Subcutaneous abdominal adipose tissue (tissue), 5 donors: ENCODE measurements around the gene FMN2.
"Not testable (repeated sequence)": the region's sequence is repeated elsewhere in the genome, so short reads cannot be mapped to it uniquely, and the experiment has no call there.

ENCODE experiments used
- H3K27ac ChIP-seq: one replicate; pipeline ENCODE4 v1.7.0; 2013; ENCODE audit warnings: low read depth, mild to moderate bottlenecking, inconsistent platforms, low read length, moderate library complexity
- H3K27me3 ChIP-seq, 5 donors: one replicate each; pipeline ENCODE4 v1.7.0; 2013; ENCODE audit warnings: low read length in 5 of 5, inconsistent platforms in 1 of 5; ENCODE audit not compliant: control insufficient read depth in 5 of 5, insufficient read depth in 4 of 5
- H3K36me3 ChIP-seq, 5 donors: one replicate each; pipeline ENCODE4 v1.7.0; 2013; ENCODE audit warnings: low read length in 5 of 5; ENCODE audit not compliant: control insufficient read depth in 5 of 5, insufficient read depth in 5 of 5
- H3K4me1 ChIP-seq, 5 donors: one replicate each; pipeline ENCODE4 v1.7.0; 2013; ENCODE audit warnings: low read length in 5 of 5, mild to moderate bottlenecking in 3 of 5, moderate library complexity in 1 of 5; ENCODE audit not compliant: control insufficient read depth in 5 of 5, insufficient read depth in 5 of 5
- H3K4me3 ChIP-seq, 5 donors: one replicate each; pipeline ENCODE4 v1.7.0; 2013; ENCODE audit warnings: low read length in 5 of 5, low read depth in 1 of 5
- H3K9ac ChIP-seq, 5 donors: one replicate each; pipeline ENCODE4 v1.7.0; 2013; ENCODE audit warnings: low read length in 5 of 5, mild to moderate bottlenecking in 4 of 5, moderate library complexity in 3 of 5
- H3K9me3 ChIP-seq, 5 donors: one replicate each; pipeline ENCODE4 v1.7.0; 2013; ENCODE audit warnings: low read length in 5 of 5; ENCODE audit not compliant: control insufficient read depth in 5 of 5
- donor health status: healthy.
- donor health status: healthy.
- donor health status: healthy.
- donor health status: healthy.
- donor health status: healthy.

The FMN2 gene

GRCh38 chr1:240415011-240415410 is 323.3 kb downstream of the FMN2 start:
- H3K36me3 ChIP-seq, H3K27ac ChIP-seq, H3K9ac ChIP-seq, H3K9me3 ChIP-seq, H3K4me3 ChIP-seq, H3K27me3 ChIP-seq: not testable (repeated sequence)
- H3K4me1 ChIP-seq, result peaks cover 0 to 10% (median 5%) of the 10 kb centered on the region in 5 donors

- Histone ChIP-seq H3K27me3 (no peaks in the 10 kb centered on the region), H3K4me3 (no peak overlapping the region), H3K9ac (no peak overlapping the region), H3K36me3 (no peaks in the 10 kb centered on the region), H3K9me3 (no peaks in the 10 kb centered on the region), H3K27ac (no peak overlapping the region), H3K4me1 (peaks cover 0 to 10% (median 5%) of the 10 kb centered on the region in 5 donors)
Observed at GRCh38 chr1:240415532-240415931, 323.8 kb downstream of the FMN2 start.

- Histone ChIP-seq H3K27me3 (no peaks in the 10 kb centered on the region), H3K9me3 (no peaks in the 10 kb centered on the region), H3K4me1 (peaks cover 0 to 10% (median 5%) of the 10 kb centered on the region in 5 donors), H3K4me3 (no peak overlapping the region), H3K9ac (no peak overlapping the region), H3K27ac (no peak overlapping the region), H3K36me3 (no peaks in the 10 kb centered on the region)
Observed at GRCh38 chr1:240417317-240417716, 325.6 kb downstream of the FMN2 start.

GRCh38 chr1:240420766-240421165 is 329.1 kb downstream of the FMN2 start:
- Histone ChIP-seq H3K27ac (no peak overlapping the region), H3K4me1 (no peaks in the 10 kb centered on the region), H3K36me3 (no peaks in the 10 kb centered on the region), H3K9me3 (no peaks in the 10 kb centered on the region), H3K4me3 (no peak overlapping the region), H3K27me3 (no peaks in the 10 kb centered on the region), H3K9ac (no peak overlapping the region)

GRCh38 chr1:240423246-240423924 is 331.7 kb downstream of the FMN2 start:
- Histone ChIP-seq H3K4me3 (no peak overlapping the region), H3K4me1 (no peaks in the 10 kb centered on the region), H3K36me3 (no peaks in the 10 kb centered on the region), H3K27me3 (no peaks in the 10 kb centered on the region), H3K27ac (no peak overlapping the region), H3K9me3 (no peaks in the 10 kb centered on the region), H3K9ac (no peak overlapping the region)

- no peak overlapping the region for H3K27ac ChIP-seq
- no peaks in the 10 kb centered on the region for H3K36me3 ChIP-seq
- no peaks in the 10 kb centered on the region for H3K27me3 ChIP-seq
- H3K4me3 ChIP-seq, result no peak overlapping the region
- H3K4me1 ChIP-seq, result no peaks in the 10 kb centered on the region
- no peaks in the 10 kb centered on the region for H3K9me3 ChIP-seq
- H3K9ac ChIP-seq, result no peak overlapping the region
Observed at GRCh38 chr1:240424740-240425464, 333.2 kb downstream of the FMN2 start.

- Histone ChIP-seq H3K27me3 (no peaks in the 10 kb centered on the region), H3K9ac (no peak overlapping the region), H3K4me1 (no peaks in the 10 kb centered on the region), H3K4me3 (no peak overlapping the region), H3K36me3 (no peaks in the 10 kb centered on the region), H3K9me3 (no peaks in the 10 kb centered on the region), H3K27ac (no peak overlapping the region)
Observed at GRCh38 chr1:240426051-240426450, 334.4 kb downstream of the FMN2 start.

GRCh38 chr1:240435996-240436566 is 344.4 kb downstream of the FMN2 start:
- no peak overlapping the region for H3K4me3 ChIP-seq
- H3K27ac ChIP-seq, result no peak overlapping the region
- no peaks in the 10 kb centered on the region for H3K9me3 ChIP-seq
- no peaks in the 10 kb centered on the region for H3K36me3 ChIP-seq
- H3K9ac ChIP-seq, result no peak overlapping the region
- no peaks in the 10 kb centered on the region for H3K27me3 ChIP-seq
- no peaks in the 10 kb centered on the region for H3K4me1 ChIP-seq

- Histone ChIP-seq H3K9me3 (no peaks in the 10 kb centered on the region), H3K36me3 (no peaks in the 10 kb centered on the region), H3K27ac (no peak overlapping the region), H3K4me1 (no peaks in the 10 kb centered on the region), H3K27me3 (peaks cover 0 to 3% (median 0%) of the 10 kb centered on the region in 5 donors), H3K4me3 (no peak overlapping the region), H3K9ac (no peak overlapping the region)
Observed at GRCh38 chr1:240441669-240442068, 350.0 kb downstream of the FMN2 start.

- no peaks in the 10 kb centered on the region for H3K9me3 ChIP-seq
- H3K4me3 ChIP-seq, result no peak overlapping the region
- H3K4me1 ChIP-seq, result no peaks in the 10 kb centered on the region
- no peak overlapping the region for H3K27ac ChIP-seq
- no peaks in the 10 kb centered on the region for H3K36me3 ChIP-seq
- H3K9ac ChIP-seq, result no peak overlapping the region
- H3K27me3 ChIP-seq, result peaks cover 0 to 3% (median 0%) of the 10 kb centered on the region in 5 donors
Observed at GRCh38 chr1:240445369-240445768, 353.7 kb downstream of the FMN2 start.
